Middle frontal gyrus (tissue), 1 donor: ENCODE measurements around the gene USP5.

Experiments
- DNase-seq: peaks from one replicate; pipeline ENCODE4 v3.0.0-alpha.2; 2015; ENCODE audit warnings: low spot score; ENCODE audit errors: extremely low spot score

USP5 gene

DNA sequence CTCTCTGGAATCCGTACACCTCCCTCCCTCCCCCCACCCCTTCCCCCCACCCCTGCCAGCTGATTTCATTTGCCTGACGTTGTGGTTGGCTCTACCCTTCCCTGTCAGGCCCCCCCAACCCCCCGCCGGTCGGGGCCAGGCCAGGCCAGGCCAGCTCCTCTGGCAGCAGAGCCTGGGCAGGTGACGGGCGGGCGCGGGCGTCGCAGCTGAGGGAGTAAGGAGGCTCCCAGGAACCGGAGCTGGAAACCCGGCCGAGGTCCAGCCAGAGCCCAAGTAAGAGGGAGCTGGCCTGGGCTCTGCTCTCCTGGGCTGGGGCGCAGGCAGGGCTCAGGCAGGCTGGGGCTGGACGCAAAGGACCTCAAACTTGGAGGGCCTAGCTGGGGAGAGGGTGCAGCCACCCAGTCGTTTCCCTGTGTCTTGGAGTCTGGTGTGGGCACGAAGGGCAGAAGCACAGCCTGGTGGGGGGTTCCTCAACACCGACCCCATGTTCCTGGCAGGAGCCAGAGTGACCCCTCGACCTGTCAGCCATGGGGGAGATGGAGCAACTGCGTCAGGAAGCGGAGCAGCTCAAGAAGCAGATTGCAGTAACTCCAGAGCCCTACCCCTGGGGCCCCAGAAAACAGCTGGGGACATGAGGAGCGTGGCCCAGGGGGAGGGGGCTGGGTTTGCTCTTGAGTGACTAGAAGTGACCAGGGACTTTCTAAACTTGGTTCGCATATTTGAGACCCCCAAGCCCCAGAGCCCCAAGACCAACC is 11.0 kb upstream of the USP5 start, which contains the start of gene GNB3:
GNB3 (plus strand) TSS at position 165 of the 755 bp plus-strand sequence; CDS start at position 528, 363 bp downstream.
- DNase-seq, result no peak

DNA sequence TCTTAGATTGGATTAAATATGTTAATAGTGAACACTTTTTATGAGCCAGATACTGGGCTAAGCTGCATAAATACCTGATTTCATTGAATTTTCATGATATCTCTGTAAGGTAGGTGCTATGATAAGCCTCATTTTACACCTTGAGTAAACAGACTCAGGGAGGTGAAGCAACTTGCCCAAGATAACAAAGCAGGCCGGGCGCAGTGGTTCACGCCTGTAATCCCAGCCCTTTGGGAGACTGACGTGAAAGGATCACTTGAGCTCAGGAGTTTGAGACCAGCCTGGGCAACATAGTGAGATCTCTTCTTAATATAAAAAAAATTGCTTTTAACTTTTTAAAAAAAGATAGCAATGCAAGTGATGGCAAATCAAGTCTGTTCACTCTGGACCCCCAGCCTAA is 9.9 kb upstream of the USP5 start:
- DNase-seq, result no peak

DNA sequence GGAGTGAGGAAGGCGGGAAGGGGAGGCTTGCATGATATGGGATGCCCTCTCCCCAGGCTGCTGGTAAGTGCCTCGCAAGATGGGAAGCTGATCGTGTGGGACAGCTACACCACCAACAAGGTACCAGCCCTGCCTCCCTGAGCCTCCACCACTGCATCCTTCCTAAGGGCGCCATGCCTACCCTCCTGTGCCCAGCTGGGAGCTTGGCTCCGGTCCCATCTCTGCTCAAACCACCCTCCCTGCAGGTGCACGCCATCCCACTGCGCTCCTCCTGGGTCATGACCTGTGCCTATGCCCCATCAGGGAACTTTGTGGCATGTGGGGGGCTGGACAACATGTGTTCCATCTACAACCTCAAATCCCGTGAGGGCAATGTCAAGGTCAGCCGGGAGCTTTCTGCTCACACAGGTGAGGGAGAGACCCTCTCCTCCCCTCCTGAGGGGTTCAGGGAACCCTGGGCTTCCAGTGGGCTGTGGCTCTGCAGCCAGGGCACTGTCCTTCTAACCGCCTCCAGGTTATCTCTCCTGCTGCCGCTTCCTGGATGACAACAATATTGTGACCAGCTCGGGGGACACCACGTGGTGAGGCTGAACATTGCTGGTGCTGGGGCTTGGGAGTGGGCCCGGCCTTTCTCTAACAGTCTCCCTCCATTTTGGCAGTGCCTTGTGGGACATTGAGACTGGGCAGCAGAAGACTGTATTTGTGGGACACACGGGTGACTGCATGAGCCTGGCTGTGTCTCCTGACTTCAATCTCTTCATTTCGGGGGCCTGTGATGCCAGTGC is 8.6 kb upstream of the USP5 start:
- no peak for DNase-seq

DNA sequence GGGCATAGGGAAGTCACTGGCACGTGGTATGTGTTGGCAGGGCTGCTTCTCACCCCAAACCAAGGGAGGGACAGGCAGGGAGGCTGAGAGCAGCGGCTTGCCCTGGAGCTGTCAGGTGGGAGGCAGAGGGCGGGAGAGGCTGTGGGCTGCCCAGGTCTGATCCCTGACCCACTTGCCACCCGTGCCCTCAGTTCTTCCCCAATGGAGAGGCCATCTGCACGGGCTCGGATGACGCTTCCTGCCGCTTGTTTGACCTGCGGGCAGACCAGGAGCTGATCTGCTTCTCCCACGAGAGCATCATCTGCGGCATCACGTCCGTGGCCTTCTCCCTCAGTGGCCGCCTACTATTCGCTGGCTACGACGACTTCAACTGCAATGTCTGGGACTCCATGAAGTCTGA is 6.6 kb upstream of the USP5 start:
- DNase-seq, result no peak

DNA sequence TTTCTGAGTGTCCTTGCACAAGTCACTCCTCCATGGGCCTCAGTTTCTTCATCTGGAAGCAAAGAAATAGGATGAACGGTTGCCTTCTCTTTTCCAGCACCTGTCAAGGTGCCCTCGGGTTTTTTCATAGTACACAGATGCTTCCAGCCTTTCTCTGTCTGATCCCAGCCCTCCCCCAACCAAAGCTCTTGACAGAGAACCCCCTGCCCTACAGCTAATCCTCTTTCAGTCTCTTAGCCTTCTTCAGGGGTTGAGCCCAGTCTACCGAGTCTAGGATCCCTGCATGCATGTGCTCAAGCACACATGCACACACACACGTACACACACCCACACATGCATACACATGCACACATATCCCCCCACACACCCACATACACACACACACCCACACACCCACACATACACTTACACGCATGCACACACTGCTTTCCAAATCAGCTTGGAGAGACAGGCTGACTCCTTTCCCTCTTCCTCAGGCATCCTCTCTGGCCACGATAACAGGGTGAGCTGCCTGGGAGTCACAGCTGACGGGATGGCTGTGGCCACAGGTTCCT is 5.6 kb upstream of the USP5 start:
- no peak for DNase-seq

DNA sequence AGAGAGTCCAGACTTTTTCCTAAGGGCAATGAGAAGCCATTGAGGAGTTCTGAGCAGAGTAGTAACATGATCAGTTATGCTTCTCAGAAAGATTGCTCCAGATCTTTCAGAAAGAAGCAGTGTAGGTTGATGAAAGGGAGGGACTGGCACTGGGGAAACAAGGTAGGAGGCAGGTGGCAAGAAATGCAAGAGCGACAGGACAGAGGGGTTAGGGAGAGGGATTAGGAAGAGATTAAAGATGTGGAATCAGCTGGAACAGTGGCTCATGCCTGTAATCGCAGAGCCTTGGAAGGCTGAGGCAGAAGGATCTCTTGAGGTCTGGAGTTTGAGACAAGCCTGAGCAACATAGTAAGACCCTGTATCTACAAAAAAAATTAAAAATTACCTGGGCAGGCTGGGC is 4.3 kb upstream of the USP5 start:
- DNase-seq, result no peak

DNA sequence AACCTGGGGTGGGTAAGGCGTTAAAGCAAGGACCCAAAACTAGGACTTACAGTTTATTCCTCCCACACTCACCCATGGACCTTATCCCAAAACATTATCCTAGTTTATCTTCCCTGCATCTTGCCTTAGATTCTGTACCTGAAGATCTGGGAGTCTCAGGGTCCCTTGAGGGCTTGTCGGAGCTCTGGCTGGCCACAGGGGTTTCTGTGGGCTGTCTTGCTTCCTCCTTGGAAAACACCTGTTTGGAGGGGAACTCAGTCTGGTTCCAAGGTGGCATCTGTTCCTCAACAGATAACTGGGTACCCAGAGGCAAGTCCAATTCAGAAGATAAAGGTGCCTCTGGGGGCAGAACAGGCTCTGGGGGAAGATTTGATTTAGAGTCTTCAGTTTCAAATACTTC is 2.5 kb upstream of the USP5 start:
- no peak for DNase-seq

DNA sequence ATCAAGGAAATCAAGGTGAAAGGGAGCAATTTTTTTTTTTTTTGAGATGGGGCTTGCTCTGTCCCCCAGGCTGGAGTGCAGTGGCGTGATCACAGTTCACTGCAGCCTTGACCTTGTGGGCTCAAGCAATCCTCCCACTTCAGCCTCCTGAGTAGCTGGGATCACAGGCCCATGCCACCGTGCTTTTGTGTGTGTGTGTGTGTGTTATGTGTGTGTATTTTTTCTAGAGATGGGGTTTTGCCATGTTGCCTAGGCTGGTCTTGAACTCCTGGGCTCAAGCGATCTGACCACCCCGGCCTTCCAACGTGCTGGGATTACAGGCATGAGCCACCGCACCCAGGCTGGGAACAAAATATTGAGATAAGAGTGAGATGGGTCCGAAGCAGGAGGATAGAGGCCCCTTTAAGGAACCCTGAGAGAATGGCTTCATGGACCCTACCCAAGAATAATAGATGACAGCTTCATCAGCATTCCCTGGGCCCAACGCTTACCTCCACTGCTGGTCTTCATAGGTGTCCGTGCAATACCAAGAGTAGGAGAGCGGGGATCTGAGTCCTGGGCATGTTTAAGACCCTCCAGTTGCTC is 1.9 kb upstream of the USP5 start:
- no peak for DNase-seq

DNA sequence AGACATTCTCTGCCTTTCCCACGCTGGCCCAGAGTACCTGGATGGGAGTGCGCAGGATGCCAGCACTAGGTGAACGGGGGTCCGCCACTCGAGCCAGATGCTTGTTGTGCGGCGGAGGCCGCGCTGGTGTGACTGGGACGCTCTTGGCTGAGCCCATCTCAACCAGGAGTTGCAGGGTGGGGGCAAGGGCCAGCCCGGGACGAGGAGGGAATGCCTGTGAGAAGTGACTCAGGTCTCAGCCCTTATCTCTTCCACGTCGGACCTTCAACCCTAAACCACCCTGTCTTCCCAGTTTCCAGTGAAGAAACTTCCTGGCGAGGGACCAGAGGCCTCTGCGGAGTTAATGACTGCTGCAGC is 1.2 kb upstream of the USP5 start:
- no peak for DNase-seq

DNA sequence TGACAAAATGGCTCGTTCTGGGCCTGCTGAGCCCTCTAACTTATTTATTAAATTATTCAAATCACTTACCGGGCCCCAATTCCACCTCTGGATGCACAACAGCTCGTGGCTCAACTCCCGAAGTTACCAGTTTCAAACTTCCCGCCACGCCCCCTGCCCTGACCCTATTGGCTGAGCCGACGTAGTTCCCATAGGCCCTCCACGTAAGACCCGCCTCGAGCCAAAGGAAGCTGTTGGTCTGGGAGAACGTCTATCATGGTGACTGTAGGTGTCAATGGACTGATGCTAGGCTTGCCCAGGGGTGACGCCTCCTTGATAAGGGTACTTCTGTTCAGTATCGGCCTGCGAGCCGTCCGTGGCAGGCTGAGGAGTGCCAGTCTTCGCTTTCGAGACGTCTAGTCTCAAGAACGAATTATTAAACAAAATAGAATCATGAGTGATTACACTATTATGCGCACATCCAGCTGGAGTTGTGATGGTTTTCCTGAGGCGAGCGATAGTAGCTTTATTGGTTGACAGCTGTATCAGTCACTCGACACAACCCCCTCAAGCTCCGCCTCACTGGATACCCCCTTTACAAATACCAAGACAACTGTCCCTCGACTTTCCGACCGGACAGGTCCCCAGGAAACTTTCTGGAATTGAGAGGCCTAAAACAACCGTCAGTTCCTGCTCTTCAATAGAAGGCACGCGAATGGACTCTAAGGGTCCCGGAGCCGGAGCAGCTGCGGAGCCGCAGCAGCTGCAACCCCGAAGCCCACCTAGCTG is 613 bp upstream of the USP5 start, which contains the start of gene CDCA3:
CDCA3 (minus strand) TSS at position 134 of the 768 bp plus-strand sequence. CDS start 334 bp downstream, outside the sequence.
- DNase-seq, result peak; percentile 97

DNA sequence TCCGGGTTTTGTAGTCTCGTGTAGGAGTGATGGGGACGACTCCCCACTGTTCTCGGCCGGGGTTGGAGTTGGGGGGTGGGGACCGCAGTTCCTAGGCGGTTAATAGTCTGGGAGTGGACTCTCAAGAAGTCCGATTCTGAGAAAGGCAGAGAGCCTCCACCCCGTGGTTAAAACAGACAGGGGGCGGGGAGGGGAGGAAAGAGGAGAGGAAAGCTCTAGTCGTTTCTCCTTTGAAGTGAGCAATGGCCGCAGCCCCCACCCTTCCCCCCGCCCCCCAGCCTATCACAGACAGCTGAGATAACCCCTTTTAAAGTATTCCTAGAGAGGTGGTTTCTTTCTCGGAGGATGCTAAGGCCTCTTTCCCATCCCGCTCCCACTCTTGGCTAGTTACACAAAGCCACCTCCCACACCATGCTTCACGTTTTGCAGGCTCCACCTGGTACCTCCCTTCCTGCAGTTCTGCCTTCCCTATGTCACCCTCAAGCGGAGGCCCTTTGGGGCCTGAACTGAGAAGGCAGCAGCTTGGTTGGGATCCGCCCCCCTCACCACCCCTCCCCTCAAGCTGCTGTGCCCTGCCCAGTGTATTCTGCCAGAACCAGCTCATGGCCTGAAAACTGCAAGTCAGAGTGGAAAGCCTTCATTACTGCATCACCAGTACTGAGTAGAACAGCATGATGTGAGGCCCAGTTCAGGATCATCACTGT is 853 bp downstream of the USP5 start:
- no peak for DNase-seq

DNA sequence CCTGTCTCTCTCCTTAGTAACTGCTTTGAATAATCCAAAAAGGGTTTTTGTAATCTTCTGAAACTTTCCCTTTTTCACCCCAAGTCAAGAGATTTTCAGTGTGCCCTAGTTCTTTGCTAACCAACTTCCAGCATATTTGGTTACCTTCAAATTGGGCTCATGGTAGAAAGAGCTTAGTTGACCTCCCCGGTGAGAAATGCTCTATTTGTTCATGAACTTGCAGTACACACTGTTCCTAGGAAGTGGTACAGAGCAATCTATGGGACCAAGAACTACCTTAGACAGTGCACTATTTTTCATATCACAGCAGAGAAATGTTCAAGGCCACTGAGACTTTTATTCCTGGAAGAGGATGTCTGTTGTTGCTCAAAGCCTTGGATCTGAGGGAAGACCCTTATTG is 1.7 kb downstream of the USP5 start:
- DNase-seq, result no peak

DNA sequence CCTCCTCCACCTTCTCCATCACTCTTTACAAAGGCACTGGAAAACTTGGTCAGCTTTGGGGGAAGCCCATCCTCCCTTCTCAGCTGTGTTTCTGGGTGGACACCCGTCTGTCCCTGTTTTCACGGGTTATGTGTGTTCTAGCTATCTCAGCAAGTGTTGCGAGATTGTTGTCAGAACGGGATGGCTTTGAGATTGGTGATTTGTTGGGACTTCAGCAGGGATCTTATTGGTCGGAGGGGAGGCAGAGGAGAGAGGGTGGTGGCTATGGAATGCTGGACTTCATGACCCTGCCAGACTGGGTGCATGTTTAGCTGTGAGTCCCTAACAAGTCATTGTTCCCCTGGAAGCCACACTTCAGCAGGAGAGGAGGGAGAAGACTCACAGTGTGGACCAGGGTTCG is 2.1 kb downstream of the USP5 start:
- DNase-seq, result no peak

DNA sequence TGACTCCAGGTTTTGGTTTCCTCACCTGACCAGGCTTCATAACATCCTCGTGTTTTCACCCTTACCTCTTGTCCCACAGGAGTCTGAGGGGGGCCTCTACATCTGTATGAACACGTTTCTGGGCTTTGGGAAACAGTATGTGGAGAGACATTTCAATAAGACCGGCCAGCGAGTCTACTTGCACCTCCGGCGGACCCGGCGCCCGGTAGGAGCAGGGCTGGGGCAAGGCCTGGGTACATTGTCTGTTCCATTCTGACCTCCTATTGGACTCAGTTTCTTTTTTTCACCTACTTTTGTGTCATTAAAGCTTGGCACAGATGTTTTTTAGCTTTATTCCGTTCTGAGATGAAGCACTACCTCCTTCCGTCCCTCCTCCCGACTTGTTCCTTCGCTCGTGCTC is 3.4 kb downstream of the USP5 start:
- no peak for DNase-seq

DNA sequence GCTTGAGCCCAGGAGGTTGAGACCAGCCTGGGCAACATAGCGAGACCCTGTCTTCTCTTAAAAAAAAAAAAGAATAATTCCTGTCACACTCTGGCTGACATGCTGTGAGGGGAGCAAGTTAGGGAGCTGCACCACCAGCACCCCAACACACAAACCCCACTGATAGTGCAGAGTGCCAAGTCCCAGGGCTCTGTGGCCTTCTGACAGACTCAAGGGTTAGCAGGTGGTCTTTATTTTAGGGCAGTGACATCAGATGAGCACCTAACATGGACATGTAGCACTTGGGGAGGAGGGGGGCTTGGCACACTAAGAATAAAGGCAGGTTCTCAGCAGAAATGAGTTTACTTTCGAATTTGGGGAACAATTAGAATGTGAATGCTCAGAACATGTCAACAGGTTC is 6.8 kb downstream of the USP5 start:
- DNase-seq, result no peak

DNA sequence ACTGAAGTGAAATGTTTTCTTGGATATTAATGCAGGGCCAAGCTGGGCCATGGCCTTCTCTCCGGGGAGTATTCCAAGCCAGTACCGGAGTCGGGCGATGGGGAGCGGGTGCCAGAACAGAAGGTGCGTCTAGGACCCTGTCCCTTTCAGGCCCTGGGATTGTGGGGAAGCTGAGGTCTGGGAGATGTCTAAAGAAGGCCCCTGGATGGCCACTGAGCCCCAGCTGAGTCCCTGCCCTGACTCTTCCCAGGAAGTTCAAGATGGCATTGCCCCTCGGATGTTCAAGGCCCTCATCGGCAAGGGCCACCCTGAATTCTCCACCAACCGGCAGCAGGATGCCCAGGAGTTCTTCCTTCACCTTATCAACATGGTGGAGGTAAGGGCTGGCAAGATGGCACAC is 8.2 kb downstream of the USP5 start:
- no peak for DNase-seq

DNA sequence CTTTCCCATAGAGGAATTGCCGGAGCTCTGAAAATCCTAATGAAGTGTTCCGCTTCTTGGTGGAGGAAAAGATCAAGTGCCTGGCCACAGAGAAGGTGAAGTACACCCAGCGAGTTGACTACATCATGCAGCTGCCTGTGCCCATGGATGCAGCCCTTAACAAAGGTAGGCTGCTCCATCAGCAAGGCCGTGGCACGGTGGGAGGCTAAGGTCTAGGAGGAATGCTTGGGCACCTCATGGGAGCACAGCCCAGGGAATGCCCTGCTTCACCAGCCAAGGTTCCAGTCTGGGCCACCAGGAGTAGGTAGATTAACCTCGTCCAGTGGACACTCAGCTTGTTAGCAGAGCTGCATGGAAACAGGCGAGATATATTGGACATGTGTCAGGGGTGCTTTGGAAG is 9.0 kb downstream of the USP5 start:
- no peak for DNase-seq

DNA sequence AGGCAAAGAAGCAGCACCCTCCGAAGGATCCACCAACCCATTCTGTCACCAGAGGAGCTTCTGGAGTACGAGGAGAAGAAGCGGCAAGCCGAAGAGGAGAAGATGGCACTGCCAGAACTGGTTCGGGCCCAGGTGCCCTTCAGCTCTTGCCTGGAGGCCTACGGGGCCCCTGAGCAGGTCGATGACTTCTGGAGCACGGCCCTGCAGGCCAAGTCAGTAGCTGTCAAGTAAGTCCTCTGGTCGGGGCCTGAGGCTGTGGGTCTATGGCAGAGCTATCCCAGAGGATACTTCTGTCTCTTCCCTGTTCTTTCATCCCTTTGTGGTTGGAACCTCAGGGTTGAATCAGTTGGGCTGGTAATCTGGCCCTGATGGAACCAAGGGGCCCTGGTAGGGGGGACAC is 9.4 kb downstream of the USP5 start:
- no peak for DNase-seq

DNA sequence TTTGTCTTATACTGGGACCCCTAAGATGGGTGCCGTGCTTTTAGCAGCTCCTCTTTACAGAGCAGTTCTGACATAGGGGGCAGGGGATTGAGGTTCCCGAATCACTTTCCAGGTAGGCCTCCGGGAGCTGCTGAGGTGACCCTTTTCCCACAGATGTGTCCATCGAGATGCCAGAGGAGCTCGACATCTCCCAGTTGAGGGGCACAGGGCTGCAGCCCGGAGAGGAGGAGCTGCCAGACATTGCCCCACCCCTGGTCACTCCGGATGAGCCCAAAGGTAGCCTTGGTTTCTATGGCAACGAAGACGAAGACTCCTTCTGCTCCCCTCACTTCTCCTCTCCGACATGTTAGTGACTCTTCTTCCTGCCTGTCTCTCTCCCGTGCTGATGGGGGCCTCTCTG is 11.1 kb downstream of the USP5 start:
- no peak for DNase-seq

DNA sequence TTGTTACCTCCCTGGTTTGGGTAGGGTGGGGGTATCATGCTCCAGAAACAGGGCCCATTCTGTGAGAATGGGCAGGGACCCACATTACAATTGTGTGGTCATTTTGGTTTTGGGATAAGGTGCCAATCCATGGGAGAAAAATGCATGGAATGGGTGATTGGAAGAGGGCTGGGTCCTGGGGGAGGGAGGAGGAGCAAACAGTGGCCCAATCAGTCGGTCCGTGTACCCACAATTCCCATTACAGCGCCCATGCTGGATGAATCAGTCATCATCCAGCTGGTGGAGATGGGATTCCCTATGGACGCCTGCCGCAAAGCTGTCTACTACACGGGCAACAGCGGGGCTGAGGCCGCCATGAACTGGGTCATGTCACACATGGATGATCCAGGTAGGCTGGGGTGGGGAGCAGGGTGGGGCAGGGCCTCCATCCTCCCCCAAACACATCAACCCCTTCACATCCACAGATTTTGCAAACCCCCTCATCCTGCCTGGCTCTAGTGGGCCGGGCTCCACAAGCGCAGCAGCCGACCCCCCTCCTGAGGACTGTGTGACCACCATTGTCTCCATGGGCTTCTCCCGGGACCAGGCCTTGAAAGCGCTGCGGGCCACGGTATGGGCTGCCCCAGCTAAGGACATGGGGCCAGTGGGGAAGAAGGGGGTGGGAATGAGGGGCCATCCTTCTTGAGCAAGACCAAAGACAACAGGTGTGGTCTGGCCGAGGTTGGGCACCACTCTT is 11.8 kb downstream of the USP5 start:
- no peak for DNase-seq
